HepG2 (cell line): ENCODE results near the gene CTRB2. TPM values are rescaled to one million over a fixed set of nuclear protein-coding genes. Genes with fewer than 3 reads are reported as not detected.

Experiments
- CBFB ChIP-seq: sonication (generic); formaldehyde crosslinking; IDR thresholded peaks from 2 replicates; pipeline ENCODE4 v1.4.0; 2020; ENCODE audit warnings: missing genetic modification reagents
- CBX1 ChIP-seq: IDR thresholded peaks from one replicate; pipeline ENCODE4 v1.6.1; 2016; ENCODE audit warnings: antibody characterized with exemption, low read depth
- EED ChIP-seq: sonication (generic); formaldehyde crosslinking; IDR thresholded peaks from 2 replicates; pipeline ENCODE4 v1.5.0; 2020; ENCODE audit warnings: mild to moderate bottlenecking, missing genetic modification reagents
- HOXA3 ChIP-seq: sonication (generic); formaldehyde crosslinking; IDR thresholded peaks from 2 replicates; pipeline ENCODE4 v1.5.0; 2020; ENCODE audit warnings: missing genetic modification reagents
- ISX ChIP-seq: sonication (generic); formaldehyde crosslinking; conservative IDR thresholded peaks from 2 replicates; pipeline ENCODE4 v1.5.0; 2020; ENCODE audit warnings: missing genetic modification reagents
- LCORL ChIP-seq, 2 experiments: fragments of 450-650 bp in 1 of 2; sonication (generic) in 1 of 2; formaldehyde crosslinking in 1 of 2; IDR thresholded peaks; 2 replicates each; pipeline versions ENCODE4 v1.5.0 to v1.6.1; 2017 to 2020; ENCODE audit warnings: antibody characterized with exemption in 1 of 2, missing genetic modification reagents in 1 of 2
- MATR3 ChIP-seq: sonication (generic); formaldehyde crosslinking; IDR thresholded peaks from 2 replicates; pipeline ENCODE4 v1.4.0; 2020; ENCODE audit warnings: missing genetic modification reagents
- NBN ChIP-seq: fragments of 450-650 bp; conservative IDR thresholded peaks from 2 replicates; pipeline ENCODE4 v1.6.1; 2017
- NCOR1 ChIP-seq: fragments of 200-600 bp; sonication (generic); IDR thresholded peaks from 2 replicates; pipeline ENCODE4 v1.7.0; 2017; ENCODE audit warnings: antibody characterized with exemption, low read length, borderline replicate concordance
- NFAT5 ChIP-seq: sonication (generic); formaldehyde crosslinking; IDR thresholded peaks from 2 replicates; pipeline ENCODE4 v1.4.0; 2020; ENCODE audit warnings: missing genetic modification reagents
- NFE2 ChIP-seq: sonication (generic); formaldehyde crosslinking; IDR thresholded peaks from 2 replicates; pipeline ENCODE4 v1.4.0; 2020; ENCODE audit warnings: missing genetic modification reagents
- NR2F1 ChIP-seq, 2 experiments: fragments of 450-650 bp in 1 of 2; formaldehyde crosslinking in 1 of 2; IDR thresholded peaks; 2 replicates each; pipeline versions ENCODE4 v1.5.0 to v1.6.1; 2016 to 2020; ENCODE audit warnings: mild to moderate bottlenecking in 1 of 2, missing compliant biosample characterization in 1 of 2, missing genetic modification reagents in 1 of 2, moderate library complexity in 1 of 2
- SMARCC2 ChIP-seq: fragments of 450-650 bp; IDR thresholded peaks from 2 replicates; pipeline ENCODE4 v1.6.1; 2017; ENCODE audit warnings: antibody characterized with exemption, mild to moderate bottlenecking
- SOX6 ChIP-seq, 2 experiments: fragments of 450-650 bp in 1 of 2; sonication (generic) in 1 of 2; formaldehyde crosslinking in 1 of 2; IDR thresholded peaks; 2 replicates each; pipeline versions ENCODE4 v1.4.0 to v1.6.1; 2017 to 2020; ENCODE audit warnings: antibody characterized with exemption in 1 of 2, mild to moderate bottlenecking in 1 of 2, missing genetic modification reagents in 1 of 2
- TRAFD1 ChIP-seq: sonication (generic); formaldehyde crosslinking; IDR thresholded peaks from 2 replicates; pipeline ENCODE4 v1.5.1; 2020; ENCODE audit warnings: missing genetic modification reagents, mild to moderate bottlenecking, borderline replicate concordance
- ZBTB7A ChIP-seq: sonication (generic); formaldehyde crosslinking; IDR thresholded peaks from 2 replicates; pipeline ENCODE4 v1.8.0; 2022; ENCODE audit warnings: mild to moderate bottlenecking, missing genetic modification reagents
- ZNF251 ChIP-seq: sonication (generic); formaldehyde crosslinking; IDR thresholded peaks from 2 replicates; pipeline ENCODE4 v1.9.0; 2021; ENCODE audit warnings: mild to moderate bottlenecking, missing genetic modification reagents
- ZNF33A ChIP-seq: sonication (generic); formaldehyde crosslinking; IDR thresholded peaks from 2 replicates; pipeline ENCODE4 v1.5.1; 2020; ENCODE audit warnings: missing genetic modification reagents, mild to moderate bottlenecking, moderate library complexity, borderline replicate concordance
- ZNF597 ChIP-seq: sonication (generic); formaldehyde crosslinking; IDR thresholded peaks from 2 replicates; pipeline ENCODE4 v1.5.0; 2020; ENCODE audit warnings: missing genetic modification reagents
- ZNF746 ChIP-seq: sonication (generic); formaldehyde crosslinking; IDR thresholded peaks from 2 replicates; pipeline ENCODE4 v1.8.0; 2022; ENCODE audit warnings: mild to moderate bottlenecking, missing genetic modification reagents
- ZNF780A ChIP-seq: sonication (generic); formaldehyde crosslinking; IDR thresholded peaks from 2 replicates; pipeline ENCODE4 v1.8.0; 2022; ENCODE audit warnings: mild to moderate bottlenecking, missing genetic modification reagents, moderate library complexity
- polyA plus RNA-seq, 8 experiments: library from polyadenylated mRNA; depleted of rRNA in 3 of 8; stranded (reverse) in 7 of 8; unstranded in 1 of 8; fragments of >200 nt; fragmentation: Illumina TruSeq in 4 of 8; extraction: Trizol in 4 of 8; gene quantifications; 2 replicates each; pipeline versions ENCODE4 v1.2.1 to v1.2.3, GENCODE V29; 2011 to 2016; ENCODE audit warnings: low read depth in 4 of 8, missing spikeins in 1 of 8, mixed read lengths in 1 of 8; ENCODE audit not compliant: insufficient read depth in 1 of 8
- total RNA-seq, 5 experiments: library from RNA; depleted of rRNA; stranded (reverse); fragments of >200 nt; fragmentation: Illumina TruSeq; extraction: Trizol; gene quantifications; 2 replicates each; pipeline ENCODE4 v1.2.3, GENCODE V29; 2016; ENCODE audit warnings: low read depth in 1 of 5

CTRB2 gene
- total and polyA plus RNA-seq, 2 of the 13 experiments (the other 11 are each of a cell fraction or from before 2014, with no cell fraction given), result 0.13 TPM; not detected in 1

GRCh38 chr16:75244844-75245758 is 38.1 kb upstream of the CTRB2 start (continued):
- TF ChIP-seq NFAT5 (CRISPR knock-in tag) (peak; percentile 64), ZNF597 (CRISPR knock-in tag) (no peak), SOX6 (IDR thresholded peaks at IDR 0.05) (no peak), SOX6 (CRISPR knock-in tag; IDR thresholded peaks at IDR 0.05) (peak; percentile 94), NBN (no peak), NR2F1 (CRISPR knock-in tag; IDR thresholded peaks at IDR 0.05) (peak; percentile 88 to 94), ZNF780A (CRISPR knock-in tag) (no peak), MATR3 (CRISPR knock-in tag) (no peak), ZNF251 (CRISPR knock-in tag) (no peak), TRAFD1 (CRISPR knock-in tag) (no peak; the same call in none of the 2 replicates), NCOR1 (peak; percentile 57; the same call in 1 of the 2 replicates), SMARCC2 (no peak), ZNF33A (peak; percentile 86; the same call in 1 of the 2 replicates), CBX1 (peak; percentile 78), ZNF746 (peak; percentile 98), ZBTB7A (CRISPR knock-in tag) (peak; percentile 99), ISX (no peak), CBFB (CRISPR knock-in tag) (peak; percentile 98), HOXA3 (CRISPR knock-in tag) (peak; percentile 91), EED (CRISPR knock-in tag) (no peak; the same call in 1 of the 2 replicates), LCORL (IDR thresholded peaks at IDR 0.05) (no peak; the same call in 1 of the 2 replicates), LCORL (CRISPR knock-in tag; IDR thresholded peaks at IDR 0.05) (peak; percentile 99), NFE2 (CRISPR knock-in tag) (no peak)
